NCI-H2029 treated with DMSO at 0.1 percent for 48 hours (cell line): Measurements from ENCODE around the gene KRTAP26-1.

Experiments used
- DNase-seq: peaks from one replicate; lab custom pipeline; 2025; lab: John Stamatoyannopoulos, UW

Gene KRTAP26-1

DNA sequence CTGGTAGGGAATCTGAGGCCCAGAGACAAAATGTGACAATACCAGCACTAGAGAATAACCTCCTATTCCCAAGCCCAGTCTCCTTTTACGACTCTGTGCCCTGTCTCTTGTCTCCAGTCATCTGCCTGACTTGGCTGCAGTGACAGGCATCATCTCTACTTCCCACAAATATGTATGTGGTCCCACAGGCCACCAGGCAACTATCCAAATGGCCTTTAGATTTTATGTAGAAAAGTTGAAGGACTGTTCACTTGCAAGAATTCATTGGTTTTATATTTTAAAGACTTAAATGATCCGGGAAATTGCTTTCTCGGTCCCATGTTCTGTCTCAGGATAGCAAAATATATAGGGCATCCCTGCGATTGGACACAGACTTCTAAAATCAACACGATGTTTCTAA lies 49.0 kb downstream of the KRTAP26-1 start:
- DNase-seq: no peak

- DNase-seq: no peak
Measured at GRCh38 chr21:30269803-30270530, 50.1 kb downstream of the KRTAP26-1 start.
